ENCODE data around the gene MRNIP.

MRNIP gene

DNA sequence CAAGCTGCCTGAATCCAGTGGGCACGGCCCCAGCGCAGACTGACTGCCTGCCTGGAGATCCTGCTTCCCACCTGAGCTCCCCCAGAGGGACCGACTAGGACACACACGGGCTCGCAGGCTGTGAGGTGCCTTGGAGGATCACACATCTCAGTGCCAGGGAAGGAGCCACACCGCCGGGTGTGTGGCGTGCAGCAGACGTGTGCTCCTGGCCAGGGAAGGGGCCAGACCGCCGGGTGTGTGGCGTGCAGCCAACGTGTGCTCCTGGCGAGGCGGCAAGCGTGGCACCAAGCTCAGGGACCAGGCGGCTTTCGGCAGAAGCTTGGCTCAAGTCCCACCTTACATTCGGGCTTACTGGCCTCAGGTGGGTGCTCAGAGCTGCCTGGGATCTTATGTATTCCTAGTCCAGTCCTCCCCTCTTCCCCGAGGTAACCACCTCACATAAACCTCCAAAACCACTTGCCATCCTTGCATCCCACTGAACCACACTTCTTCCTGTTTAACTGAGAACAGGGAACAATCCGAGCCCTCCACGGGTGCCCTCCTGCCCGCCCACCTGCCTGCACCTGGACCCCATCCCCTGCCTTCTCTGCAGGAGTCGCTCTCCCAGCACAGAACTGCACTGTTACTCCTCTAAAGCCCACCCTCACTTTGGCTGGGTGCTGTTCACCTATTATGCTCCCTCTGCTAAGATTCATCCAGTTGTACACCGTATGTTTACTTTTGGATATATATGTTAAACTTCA is 22.4 kb upstream of the MRNIP start:
- TF ChIP-seq EGR1 (IDR thresholded peaks at IDR 0.05): no peak
- TF ChIP-seq, protein P1, sequence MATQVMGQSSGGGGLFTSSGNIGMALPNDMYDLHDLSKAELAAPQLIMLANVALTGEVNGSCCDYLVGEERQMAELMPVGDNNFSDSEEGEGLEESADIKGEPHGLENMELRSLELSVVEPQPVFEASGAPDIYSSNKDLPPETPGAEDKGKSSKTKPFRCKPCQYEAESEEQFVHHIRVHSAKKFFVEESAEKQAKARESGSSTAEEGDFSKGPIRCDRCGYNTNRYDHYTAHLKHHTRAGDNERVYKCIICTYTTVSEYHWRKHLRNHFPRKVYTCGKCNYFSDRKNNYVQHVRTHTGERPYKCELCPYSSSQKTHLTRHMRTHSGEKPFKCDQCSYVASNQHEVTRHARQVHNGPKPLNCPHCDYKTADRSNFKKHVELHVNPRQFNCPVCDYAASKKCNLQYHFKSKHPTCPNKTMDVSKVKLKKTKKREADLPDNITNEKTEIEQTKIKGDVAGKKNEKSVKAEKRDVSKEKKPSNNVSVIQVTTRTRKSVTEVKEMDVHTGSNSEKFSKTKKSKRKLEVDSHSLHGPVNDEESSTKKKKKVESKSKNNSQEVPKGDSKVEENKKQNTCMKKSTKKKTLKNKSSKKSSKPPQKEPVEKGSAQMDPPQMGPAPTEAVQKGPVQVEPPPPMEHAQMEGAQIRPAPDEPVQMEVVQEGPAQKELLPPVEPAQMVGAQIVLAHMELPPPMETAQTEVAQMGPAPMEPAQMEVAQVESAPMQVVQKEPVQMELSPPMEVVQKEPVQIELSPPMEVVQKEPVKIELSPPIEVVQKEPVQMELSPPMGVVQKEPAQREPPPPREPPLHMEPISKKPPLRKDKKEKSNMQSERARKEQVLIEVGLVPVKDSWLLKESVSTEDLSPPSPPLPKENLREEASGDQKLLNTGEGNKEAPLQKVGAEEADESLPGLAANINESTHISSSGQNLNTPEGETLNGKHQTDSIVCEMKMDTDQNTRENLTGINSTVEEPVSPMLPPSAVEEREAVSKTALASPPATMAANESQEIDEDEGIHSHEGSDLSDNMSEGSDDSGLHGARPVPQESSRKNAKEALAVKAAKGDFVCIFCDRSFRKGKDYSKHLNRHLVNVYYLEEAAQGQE (IDR thresholded peaks at IDR 0.05; ENCODE audit: low read depth): no peak

- TF ChIP-seq USF1 (IDR thresholded peaks at IDR 0.05) (no peak), EP300 (IDR thresholded peaks at IDR 0.05; ENCODE audit: borderline replicate concordance) (no peak), YY1 (IDR thresholded peaks at IDR 0.05; ENCODE audit: low read depth) (no peak), RAD21 (IDR thresholded peaks at IDR 0.05; ENCODE audit: low read depth) (no peak), TAF1 (IDR thresholded peaks at IDR 0.05; ENCODE audit: low read depth) (no peak), TCF12 (IDR thresholded peaks at IDR 0.05; ENCODE audit: low read depth) (no peak), CREB1 (IDR thresholded peaks at IDR 0.05; ENCODE audit: low read depth) (no peak), FOXM1 (IDR thresholded peaks at IDR 0.05; ENCODE audit: borderline replicate concordance, low read depth) (no peak), CEBPB (IDR thresholded peaks at IDR 0.05) (no peak), ZBTB7A (IDR thresholded peaks at IDR 0.05; ENCODE audit: low read depth) (no peak), NFIC (IDR thresholded peaks at IDR 0.05) (no peak), EGR1 (IDR thresholded peaks at IDR 0.05) (no peak), TEAD4 (IDR thresholded peaks at IDR 0.05) (no peak)
- TF ChIP-seq, protein P1 (IDR thresholded peaks at IDR 0.05; ENCODE audit: low read depth): no peak
- TF ChIP-seq, protein P2, sequence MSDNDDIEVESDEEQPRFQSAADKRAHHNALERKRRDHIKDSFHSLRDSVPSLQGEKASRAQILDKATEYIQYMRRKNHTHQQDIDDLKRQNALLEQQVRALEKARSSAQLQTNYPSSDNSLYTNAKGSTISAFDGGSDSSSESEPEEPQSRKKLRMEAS (IDR thresholded peaks at IDR 0.05): no peak
Measured at GRCh38 chr5:179880066-179880650, 21.5 kb upstream of the MRNIP start.

- no peak for TF ChIP-seq ZBTB7A (IDR thresholded peaks at IDR 0.05; ENCODE audit: low read depth)
- no peak for TF ChIP-seq TCF12 (IDR thresholded peaks at IDR 0.05; ENCODE audit: low read depth)
- no peak for TF ChIP-seq TEAD4 (IDR thresholded peaks at IDR 0.05)
- TF ChIP-seq TAF1 (IDR thresholded peaks at IDR 0.05; ENCODE audit: low read depth): no peak
- TF ChIP-seq, protein P1 (IDR thresholded peaks at IDR 0.05; ENCODE audit: low read depth): no peak
- no peak for TF ChIP-seq CREB1 (IDR thresholded peaks at IDR 0.05; ENCODE audit: low read depth)
- TF ChIP-seq, protein P2 (IDR thresholded peaks at IDR 0.05): no peak
- TF ChIP-seq NFIC (IDR thresholded peaks at IDR 0.05): no peak
Measured at GRCh38 chr5:179879690-179880010, 21.0 kb upstream of the MRNIP start.

DNA sequence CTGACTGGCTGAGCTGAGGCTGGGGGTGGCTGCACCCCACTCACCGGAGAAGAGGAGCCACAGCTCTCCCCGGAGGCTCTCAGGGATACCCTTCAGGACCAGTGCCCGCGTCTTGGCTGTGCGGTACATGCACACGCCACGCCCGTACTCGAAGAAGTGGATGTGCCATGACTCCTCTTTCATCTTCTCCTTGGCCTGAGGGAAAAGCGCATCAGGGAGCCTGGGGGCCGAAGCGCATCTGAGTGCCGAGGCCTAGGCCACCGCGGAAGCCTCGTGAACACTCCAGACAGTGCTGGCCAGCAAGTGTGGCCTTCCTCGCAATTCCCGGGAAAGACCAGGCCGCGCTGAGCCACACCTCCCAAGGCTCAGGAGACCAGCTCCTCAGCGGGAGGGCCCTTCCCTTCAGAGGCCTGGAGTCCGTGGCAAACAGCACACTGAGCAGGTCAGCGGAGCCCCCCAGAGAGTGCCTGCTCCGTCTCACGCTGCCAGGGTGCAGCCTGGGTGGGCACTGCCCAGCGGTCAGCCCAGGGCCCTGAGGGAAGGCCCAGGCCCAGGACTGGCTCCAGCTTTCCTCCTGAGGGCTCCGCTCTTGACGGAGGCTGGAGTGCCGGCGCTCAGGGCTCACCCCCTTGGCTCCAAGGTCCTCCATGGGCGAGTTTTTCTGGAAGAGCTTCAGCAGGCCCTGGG is 20.5 kb upstream of the MRNIP start:
- TF ChIP-seq TEAD4 (IDR thresholded peaks at IDR 0.05) (no peak), USF1 (IDR thresholded peaks at IDR 0.05) (no peak), FOXM1 (IDR thresholded peaks at IDR 0.05; ENCODE audit: borderline replicate concordance, low read depth) (no peak), YY1 (IDR thresholded peaks at IDR 0.05; ENCODE audit: low read depth) (no peak), TCF12 (IDR thresholded peaks at IDR 0.05; ENCODE audit: low read depth) (no peak), EGR1 (IDR thresholded peaks at IDR 0.05) (no peak), EP300 (IDR thresholded peaks at IDR 0.05; ENCODE audit: borderline replicate concordance) (no peak), CREB1 (IDR thresholded peaks at IDR 0.05; ENCODE audit: low read depth) (no peak), ZBTB7A (IDR thresholded peaks at IDR 0.05; ENCODE audit: low read depth) (no peak), RAD21 (IDR thresholded peaks at IDR 0.05; ENCODE audit: low read depth) (no peak), CEBPB (IDR thresholded peaks at IDR 0.05) (no peak), NFIC (IDR thresholded peaks at IDR 0.05) (no peak), TAF1 (IDR thresholded peaks at IDR 0.05; ENCODE audit: low read depth) (no peak)
- TF ChIP-seq, protein P1 (IDR thresholded peaks at IDR 0.05; ENCODE audit: low read depth): no peak
- TF ChIP-seq, protein P2 (IDR thresholded peaks at IDR 0.05): no peak
